GM12878 (cell line): ENCODE results near the gene CTIF. TPM values are rescaled to one million over a fixed set of nuclear protein-coding genes. Genes with fewer than 3 reads are reported as not detected.

ENCODE experiments used
- BHLHE40 ChIP-seq, 2 experiments: fragments of 450-650 bp in 1 of 2; IDR thresholded peaks; 2 replicates each; pipeline ENCODE4 v1.6.1; 2011 to 2017; ENCODE audit warnings: low read depth in 2 of 2, borderline replicate concordance in 1 of 2, improper control_type of control experiment in 1 of 2, low read length in 1 of 2, mild to moderate bottlenecking in 1 of 2
- POU2F2 ChIP-seq: IDR thresholded peaks from 3 replicates; pipeline ENCODE4 v1.6.1; 2011; ENCODE audit warnings: low read depth, mild to moderate bottlenecking, low read length, borderline replicate concordance
- RB1 ChIP-seq: fragments of 450-650 bp; formaldehyde crosslinking; IDR thresholded peaks from 2 replicates; pipeline ENCODE4 v1.6.1; 2017; ENCODE audit warnings: mild to moderate bottlenecking, borderline replicate concordance
- SREBF2 ChIP-seq: IDR thresholded peaks from 2 replicates; pipeline ENCODE4 v1.6.1; 2012; ENCODE audit warnings: mild to moderate bottlenecking, low read length
- TAF1 ChIP-seq: IDR thresholded peaks from 2 replicates; pipeline ENCODE4 v1.6.1; 2011; ENCODE audit warnings: mild to moderate bottlenecking, low read depth, low read length, borderline replicate concordance
- USF2 ChIP-seq: IDR thresholded peaks from 2 replicates; pipeline ENCODE4 v1.6.1; 2011; ENCODE audit warnings: low read depth, low read length, improper control_type of control experiment, borderline replicate concordance
- ZBTB4 ChIP-seq: fragments of 450-650 bp; formaldehyde crosslinking; IDR thresholded peaks from 2 replicates; pipeline ENCODE4 v1.4.0; 2022; ENCODE audit warnings: mild to moderate bottlenecking, moderate library complexity
- polyA plus RNA-seq, 11 experiments: library from polyadenylated mRNA; depleted of rRNA in 4 of 11; unstranded in 6 of 11; stranded (reverse) in 5 of 11; fragments of >200 nt; fragmentation: Nextera tagmentation in 4 of 11; fragmentation: Illumina TruSeq in 1 of 11; extraction: Ambion mirVana in 4 of 11; extraction: Trizol in 1 of 11; gene quantifications; 1 replicate in 1 of 11; 2 replicates in 10 of 11; pipeline versions ENCODE4 v1.2.1 to v1.2.3, GENCODE V29; 2011 to 2016; ENCODE audit warnings: inconsistent platforms in 2 of 11, missing spikeins in 2 of 11, low read depth in 1 of 11
- total RNA-seq, 4 experiments: library from RNA; depleted of rRNA in 3 of 4; stranded (reverse); fragments of >200 nt in 3 of 4; fragmentation: Illumina TruSeq in 1 of 4; extraction: Trizol in 1 of 4; gene quantifications; 2 replicates each; pipeline versions ENCODE4 v1.2.1 to v1.2.3, GENCODE V29; 2013 to 2021
- TF ChIP-seq, protein P1 (sequence below): fragments of 450-650 bp; IDR thresholded peaks from 2 replicates; pipeline ENCODE4 v1.6.1; 2017; ENCODE audit warnings: mild to moderate bottlenecking, low read depth, inconsistent platforms; ENCODE audit not compliant: poor library complexity, severe bottlenecking

CTIF gene
- total and polyA plus RNA-seq, 10 of the 15 experiments (the other 5 are each of a cell fraction or from before 2014, with no cell fraction given), result 0.06 to 11.6 (median 2.5) TPM

- TF ChIP-seq TAF1 (no peak), RB1 (no peak), POU2F2 (no peak), USF2 (no peak), BHLHE40 (IDR thresholded peaks at IDR 0.05; ENCODE audit: borderline replicate concordance in 1 of 2, low read depth in 2 of 2, low read length in 1 of 2) (no peak), ZBTB4 (no peak), SREBF2 (no peak)
- TF ChIP-seq, protein P1, sequence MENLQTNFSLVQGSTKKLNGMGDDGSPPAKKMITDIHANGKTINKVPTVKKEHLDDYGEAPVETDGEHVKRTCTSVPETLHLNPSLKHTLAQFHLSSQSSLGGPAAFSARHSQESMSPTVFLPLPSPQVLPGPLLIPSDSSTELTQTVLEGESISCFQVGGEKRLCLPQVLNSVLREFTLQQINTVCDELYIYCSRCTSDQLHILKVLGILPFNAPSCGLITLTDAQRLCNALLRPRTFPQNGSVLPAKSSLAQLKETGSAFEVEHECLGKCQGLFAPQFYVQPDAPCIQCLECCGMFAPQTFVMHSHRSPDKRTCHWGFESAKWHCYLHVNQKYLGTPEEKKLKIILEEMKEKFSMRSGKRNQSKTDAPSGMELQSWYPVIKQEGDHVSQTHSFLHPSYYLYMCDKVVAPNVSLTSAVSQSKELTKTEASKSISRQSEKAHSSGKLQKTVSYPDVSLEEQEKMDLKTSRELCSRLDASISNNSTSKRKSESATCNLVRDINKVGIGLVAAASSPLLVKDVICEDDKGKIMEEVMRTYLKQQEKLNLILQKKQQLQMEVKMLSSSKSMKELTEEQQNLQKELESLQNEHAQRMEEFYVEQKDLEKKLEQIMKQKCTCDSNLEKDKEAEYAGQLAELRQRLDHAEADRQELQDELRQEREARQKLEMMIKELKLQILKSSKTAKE, result no peak
- TF ChIP-seq, all 136 proteins: peak for 0
Measured at GRCh38 chr18:48714873-48715272, 176.0 kb downstream of the CTIF start (continued).
